Epidermal melanocyte (primary cell): ENCODE results near the gene GJA3.

Experiments
- DNase-seq: peaks from one replicate; pipeline ENCODE4 v3.0.0; 2011; ENCODE audit warnings: low spot score; ENCODE audit not compliant: insufficient read length

The GJA3 gene

GRCh38 chr13:20151016-20151415 is 9.8 kb downstream of the GJA3 start:
- DNase-seq, result no peak

GRCh38 chr13:20150561-20150960 is 10.3 kb downstream of the GJA3 start:
- no peak for DNase-seq

- no peak for DNase-seq
These were observed 11.1 kb downstream of the GJA3 start for GRCh38 chr13:20149762-20150161.

- DNase-seq, result no peak
These were observed 12.2 kb downstream of the GJA3 start for GRCh38 chr13:20148501-20149183.

GRCh38 chr13:20146381-20146780 is 14.5 kb downstream of the GJA3 start:
- no peak for DNase-seq

GRCh38 chr13:20145521-20145920 is 15.3 kb downstream of the GJA3 start:
- no peak for DNase-seq

GRCh38 chr13:20144141-20144850 is 16.6 kb downstream of the GJA3 start:
- DNase-seq, result no peak

- no peak for DNase-seq
These were observed 17.8 kb downstream of the GJA3 start for GRCh38 chr13:20142927-20143480.

GRCh38 chr13:20142023-20142926 is 18.6 kb downstream of the GJA3 start:
- DNase-seq, result no peak

- DNase-seq, result no peak
These were observed 19.4 kb downstream of the GJA3 start for GRCh38 chr13:20141238-20142022.

- no peak for DNase-seq
These were observed 20.4 kb downstream of the GJA3 start for GRCh38 chr13:20140487-20140886.

- no peak for DNase-seq
These were observed 23.0 kb downstream of the GJA3 start for GRCh38 chr13:20137875-20138274.

GRCh38 chr13:20136781-20137703 is 23.8 kb downstream of the GJA3 start:
- no peak for DNase-seq

- no peak for DNase-seq
These were observed 26.1 kb downstream of the GJA3 start for GRCh38 chr13:20134732-20135131.

- DNase-seq, result no peak
These were observed 28.7 kb downstream of the GJA3 start for GRCh38 chr13:20132052-20132634.

- no peak for DNase-seq
These were observed 29.6 kb downstream of the GJA3 start for GRCh38 chr13:20131057-20131832.

- no peak for DNase-seq
These were observed 30.2 kb downstream of the GJA3 start for GRCh38 chr13:20130652-20131051.

- no peak for DNase-seq
These were observed 30.8 kb downstream of the GJA3 start for GRCh38 chr13:20130012-20130411.

GRCh38 chr13:20129076-20129475 is 31.8 kb downstream of the GJA3 start:
- no peak for DNase-seq
